ENCODE data around the gene APOBEC4. TPM values are rescaled to one million over a fixed set of nuclear protein-coding genes. Genes with fewer than 3 reads are reported as not detected.

APOBEC4 gene
- total RNA-seq, 1 experiment from 2014 or later = not detected

- intact Hi-C loops (cut with micrococcal nuclease) = no loop called here
- no peaks in the 10 kb centered on the region for H3K36me3 Mint-ChIP-seq (ENCODE audit: insufficient read depth, unreplicated experiment)
- ChIA-PET CTCF (interaction anchor here (0.6 to 7.1 kb wide), 6 partner anchors 9 to 269 kb away, joined by 3 to 48 read pairs (median 16); no protein-coding TSS in a partner anchor), POLR2A (interaction anchor here (1.2 to 2.8 kb wide), 3 partner anchors 9 to 15 kb away, joined by 3 to 6 read pairs (median 5); no protein-coding TSS in a partner anchor)
- DNase-seq (ENCODE audit: unreplicated experiment) = no peak
- H3K27me3 Mint-ChIP-seq (ENCODE audit: insufficient read depth, unreplicated experiment) = no peaks in the 10 kb centered on the region
- no peak overlapping the region for H3K4me3 Mint-ChIP-seq (ENCODE audit: unreplicated experiment)
- H3K4me1 Mint-ChIP-seq (ENCODE audit: insufficient read depth, unreplicated experiment) = no peaks in the 10 kb centered on the region
- no peak overlapping the region for H3K27ac Mint-ChIP-seq (ENCODE audit: low read depth, unreplicated experiment)
- BruUV-seq (replicated peaks) = no TSS peak
- TF ChIP-seq CTCF (IDR thresholded peaks at IDR 0.05; ENCODE audit: unreplicated experiment) = no peak
- no peaks in the 10 kb centered on the region for H3K9me3 Mint-ChIP-seq (ENCODE audit: unreplicated experiment)
Measured at GRCh38 chr1:183646776-183647175, 6.3 kb downstream of the APOBEC4 start.

GRCh38 chr1:183645531-183645930 is 7.6 kb downstream of the APOBEC4 start:
- TF ChIP-seq CTCF (IDR thresholded peaks at IDR 0.05; ENCODE audit: unreplicated experiment) = no peak
- intact Hi-C loops (cut with micrococcal nuclease) = no loop called here
- Mint-ChIP-seq H3K9me3 (ENCODE audit: unreplicated experiment) (no peaks in the 10 kb centered on the region), H3K36me3 (ENCODE audit: insufficient read depth, unreplicated experiment) (no peaks in the 10 kb centered on the region), H3K27ac (ENCODE audit: low read depth, unreplicated experiment) (no peak overlapping the region), H3K27me3 (ENCODE audit: insufficient read depth, unreplicated experiment) (no peaks in the 10 kb centered on the region), H3K4me3 (ENCODE audit: unreplicated experiment) (no peak overlapping the region), H3K4me1 (ENCODE audit: insufficient read depth, unreplicated experiment) (no peaks in the 10 kb centered on the region)
- BruUV-seq (replicated peaks) = no TSS peak
- DNase-seq (ENCODE audit: unreplicated experiment) = no peak
- POLR2A ChIA-PET = interaction anchor here (0.8 to 2.8 kb wide), 3 partner anchors 8 to 40 kb away, joined by 3 to 6 read pairs (median 5); no protein-coding TSS in a partner anchor
- CTCF ChIA-PET = interaction anchor here (1.4 to 7.1 kb wide), 6 partner anchors 9 to 270 kb away, joined by 3 to 48 read pairs (median 12); no protein-coding TSS in a partner anchor

GRCh38 chr1:183642166-183642565 is 10.9 kb downstream of the APOBEC4 start:
- POLR2A ChIA-PET = interaction anchor here (0.7 kb wide), 1 partner anchor 35 kb away, joined by 6 read pairs; no protein-coding TSS in a partner anchor
- no peaks in the 10 kb centered on the region for H3K36me3 Mint-ChIP-seq (ENCODE audit: insufficient read depth, unreplicated experiment)
- TF ChIP-seq CTCF (IDR thresholded peaks at IDR 0.05; ENCODE audit: unreplicated experiment) = no peak
- H3K4me1 Mint-ChIP-seq (ENCODE audit: insufficient read depth, unreplicated experiment) = no peaks in the 10 kb centered on the region
- BruUV-seq (replicated peaks) = no TSS peak
- no peaks in the 10 kb centered on the region for H3K9me3 Mint-ChIP-seq (ENCODE audit: unreplicated experiment)
- no peak overlapping the region for H3K27ac Mint-ChIP-seq (ENCODE audit: low read depth, unreplicated experiment)
- CTCF ChIA-PET = interaction anchor here (0.9 kb wide), 1 partner anchor 8 kb away, joined by 4 read pairs; no protein-coding TSS in a partner anchor
- no peak overlapping the region for H3K4me3 Mint-ChIP-seq (ENCODE audit: unreplicated experiment)
- intact Hi-C loops (cut with micrococcal nuclease) = no loop called here
- no peaks in the 10 kb centered on the region for H3K27me3 Mint-ChIP-seq (ENCODE audit: insufficient read depth, unreplicated experiment)
- DNase-seq (ENCODE audit: unreplicated experiment) = no peak

GRCh38 chr1:183640193-183640592 is 12.9 kb downstream of the APOBEC4 start:
- H3K4me1 Mint-ChIP-seq (ENCODE audit: insufficient read depth, unreplicated experiment) = peaks cover 7% of the 10 kb centered on the region
- no peak for TF ChIP-seq CTCF (IDR thresholded peaks at IDR 0.05; ENCODE audit: unreplicated experiment)
- H3K36me3 Mint-ChIP-seq (ENCODE audit: insufficient read depth, unreplicated experiment) = peaks cover 10% of the 10 kb centered on the region
- no peaks in the 10 kb centered on the region for H3K9me3 Mint-ChIP-seq (ENCODE audit: unreplicated experiment)
- intact Hi-C loops (cut with micrococcal nuclease) = no loop called here
- BruUV-seq (replicated peaks) = no TSS peak
- DNase-seq (ENCODE audit: unreplicated experiment) = no peak
- no peak overlapping the region for H3K27ac Mint-ChIP-seq (ENCODE audit: low read depth, unreplicated experiment)
- no peaks in the 10 kb centered on the region for H3K27me3 Mint-ChIP-seq (ENCODE audit: insufficient read depth, unreplicated experiment)
- no peak overlapping the region for H3K4me3 Mint-ChIP-seq (ENCODE audit: unreplicated experiment)
- POLR2A ChIA-PET = interaction anchor here (0.6 to 1.2 kb wide), 3 partner anchors 9 to 170 kb away, joined by 3 to 4 read pairs (median 3); no protein-coding TSS in a partner anchor
- CTCF ChIA-PET = interaction anchor here (0.6 to 3.3 kb wide), 5 partner anchors 12 to 258 kb away, joined by 3 to 24 read pairs (median 4); partner anchors contain the start of gene APOBEC4
